Measurements from ENCODE around the gene PCDH18.
"Not testable (repeated sequence)": the region's sequence is repeated elsewhere in the genome, so short reads cannot be mapped to it uniquely, and the experiment has no call there.

The PCDH18 gene

GRCh38 chr4:137529432-137529831 lies 2.9 kb downstream of the PCDH18 start:
- Histone ChIP-seq H3K27ac (ENCODE audit: low read depth, low read length, severe bottlenecking) (no peak overlapping the region), H3K36me3 (ENCODE audit: control insufficient read depth, insufficient read depth, low read length) (peaks cover 49% of the 10 kb centered on the region), H3K4me3 (ENCODE audit: extremely low read depth, insufficient read depth, low read length, poor library complexity, severe bottlenecking) (peak overlapping the region; percentile 76), H3K4me1 (ENCODE audit: control insufficient read depth, insufficient read depth, low read length, poor library complexity, severe bottlenecking) (peaks cover 13% of the 10 kb centered on the region), H3K9me3 (ENCODE audit: control insufficient read depth, low read length) (no peaks in the 10 kb centered on the region)
- 28 to 47% methylated on average over 2 to 4 of the region's 5 CpGs for WGBS, 2 experiments (ENCODE audit: insufficient coverage in 2 of 2)

DNA sequence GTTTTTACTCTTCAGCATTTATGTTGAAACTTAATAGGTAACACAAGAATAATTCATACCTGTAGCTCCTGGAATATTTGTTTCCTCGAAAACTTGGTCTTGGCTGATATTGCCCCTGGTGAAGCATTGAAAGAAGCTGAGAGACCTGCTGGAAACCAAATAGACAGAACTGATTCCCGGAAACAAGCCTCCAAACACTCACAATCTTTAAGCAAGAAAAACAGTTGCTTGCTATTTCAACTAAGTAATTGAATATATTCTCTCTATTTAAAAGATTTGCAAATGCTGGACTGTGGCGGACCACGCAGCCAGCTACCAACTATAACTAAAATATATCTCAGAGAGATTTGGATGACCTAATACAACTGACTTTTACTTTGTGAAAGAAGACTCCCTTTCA lies 3.6 kb downstream of the PCDH18 start:
- no peak overlapping the region for H3K27ac ChIP-seq (ENCODE audit: low read depth, low read length, severe bottlenecking)
- H3K4me1 ChIP-seq (ENCODE audit: control insufficient read depth, insufficient read depth, low read length, poor library complexity, severe bottlenecking), result peaks cover 7% of the 10 kb centered on the region
- WGBS, 2 experiments (ENCODE audit: insufficient coverage in 2 of 2), result 67% methylated on average over 1 of the region's 4 CpGs; no CpG with 5 or more reads in 1 of the 2 experiments
- no peaks in the 10 kb centered on the region for H3K9me3 ChIP-seq (ENCODE audit: control insufficient read depth, low read length)
- peaks cover 54% of the 10 kb centered on the region for H3K36me3 ChIP-seq (ENCODE audit: control insufficient read depth, insufficient read depth, low read length)
- H3K4me3 ChIP-seq (ENCODE audit: extremely low read depth, insufficient read depth, low read length, poor library complexity, severe bottlenecking), result peak overlapping the region; percentile 76

GRCh38 chr4:137526681-137527080 lies 5.6 kb downstream of the PCDH18 start:
- peaks cover 59% of the 10 kb centered on the region for H3K36me3 ChIP-seq (ENCODE audit: control insufficient read depth, insufficient read depth, low read length)
- no peak overlapping the region for H3K4me3 ChIP-seq (ENCODE audit: extremely low read depth, insufficient read depth, low read length, poor library complexity, severe bottlenecking)
- H3K9me3 ChIP-seq (ENCODE audit: control insufficient read depth, low read length), result no peaks in the 10 kb centered on the region
- H3K4me1 ChIP-seq (ENCODE audit: control insufficient read depth, insufficient read depth, low read length, poor library complexity, severe bottlenecking), result no peaks in the 10 kb centered on the region
- no peak overlapping the region for H3K27ac ChIP-seq (ENCODE audit: low read depth, low read length, severe bottlenecking)

DNA sequence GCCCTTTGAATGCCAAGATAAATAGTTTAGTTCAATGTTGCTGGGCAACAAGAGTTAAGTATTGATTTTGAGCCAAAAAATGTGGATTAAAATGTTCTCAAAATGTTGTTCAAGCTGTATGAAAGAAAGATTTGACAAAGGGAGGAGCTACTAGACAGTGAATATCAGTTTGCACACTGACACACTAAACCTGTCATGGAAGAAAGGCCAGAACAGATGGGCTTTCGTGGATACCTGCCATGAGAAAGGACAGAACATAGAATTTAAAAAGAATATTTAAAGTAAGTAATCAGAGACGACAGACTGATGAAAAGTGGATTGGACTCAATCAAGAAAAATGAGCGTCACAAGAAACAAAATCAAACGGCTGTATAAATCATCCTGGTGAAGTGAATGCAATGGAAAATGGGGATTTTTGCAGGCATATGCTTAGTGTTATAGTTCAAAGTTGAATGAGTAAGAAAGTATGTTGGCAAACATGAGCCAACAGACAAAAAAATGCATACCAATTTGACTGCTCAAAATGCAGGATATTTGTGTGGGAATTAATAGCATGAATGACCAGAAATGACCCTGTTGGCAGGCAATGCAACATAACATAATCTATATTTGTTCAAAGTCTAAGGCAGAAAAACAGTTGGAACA lies 7.4 kb downstream of the PCDH18 start:
- H3K9me3 ChIP-seq (ENCODE audit: control insufficient read depth, low read length), result no peaks in the 10 kb centered on the region
- peaks cover 63% of the 10 kb centered on the region for H3K36me3 ChIP-seq (ENCODE audit: control insufficient read depth, insufficient read depth, low read length)
- WGBS, 2 experiments (ENCODE audit: insufficient coverage in 2 of 2), result 92 to 97% methylated on average over 3 to 4 of the region's 4 CpGs
- H3K27ac ChIP-seq (ENCODE audit: low read depth, low read length, severe bottlenecking), result no peak overlapping the region
- H3K4me3 ChIP-seq (ENCODE audit: extremely low read depth, insufficient read depth, low read length, poor library complexity, severe bottlenecking), result no peak overlapping the region
- H3K4me1 ChIP-seq (ENCODE audit: control insufficient read depth, insufficient read depth, low read length, poor library complexity, severe bottlenecking), result no peaks in the 10 kb centered on the region

DNA sequence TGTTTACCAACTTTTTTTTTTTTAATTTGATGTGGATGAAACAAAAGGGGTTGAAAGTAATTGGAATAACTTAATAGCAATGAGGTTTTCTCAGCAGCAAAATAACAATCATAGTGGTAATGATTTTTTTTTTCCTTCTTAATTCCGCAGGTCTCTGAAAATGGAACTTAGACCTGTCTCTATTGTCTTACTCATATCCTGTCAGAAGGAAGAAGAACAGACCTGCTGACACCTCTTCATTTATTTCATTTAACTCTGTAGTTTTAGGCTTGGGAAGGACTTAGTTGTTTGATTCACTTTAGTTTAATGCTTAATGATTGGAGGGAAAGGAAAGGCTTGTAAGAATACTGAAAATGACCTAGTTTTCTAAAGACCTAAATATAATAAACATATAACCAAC lies 9.0 kb downstream of the PCDH18 start:
- Histone ChIP-seq H3K9me3 (ENCODE audit: control insufficient read depth, low read length) (no peaks in the 10 kb centered on the region), H3K4me3 (ENCODE audit: extremely low read depth, insufficient read depth, low read length, poor library complexity, severe bottlenecking) (no peak overlapping the region), H3K27ac (ENCODE audit: low read depth, low read length, severe bottlenecking) (no peak overlapping the region), H3K36me3 (ENCODE audit: control insufficient read depth, insufficient read depth, low read length) (peaks cover 52% of the 10 kb centered on the region), H3K4me1 (ENCODE audit: control insufficient read depth, insufficient read depth, low read length, poor library complexity, severe bottlenecking) (peaks cover 5% of the 10 kb centered on the region)
- no CpG with 5 or more reads among the region's 1 CpG for WGBS, 2 experiments (ENCODE audit: insufficient coverage in 2 of 2)

- 95 to 96% methylated on average over 8 of the region's 9 CpGs for WGBS, 2 experiments (ENCODE audit: insufficient coverage in 2 of 2)
These were observed 11.2 kb downstream of the PCDH18 start for GRCh38 chr4:137521053-137521452.

GRCh38 chr4:137519406-137519805 lies 12.9 kb downstream of the PCDH18 start:
- Histone ChIP-seq H3K4me3 (ENCODE audit: extremely low read depth, insufficient read depth, low read length, poor library complexity, severe bottlenecking) (no peak overlapping the region), H3K9me3 (ENCODE audit: control insufficient read depth, low read length) (no peaks in the 10 kb centered on the region), H3K4me1 (ENCODE audit: control insufficient read depth, insufficient read depth, low read length, poor library complexity, severe bottlenecking) (peaks cover 5% of the 10 kb centered on the region), H3K27ac (ENCODE audit: low read depth, low read length, severe bottlenecking) (peak overlapping the region; percentile 34), H3K36me3 (ENCODE audit: control insufficient read depth, insufficient read depth, low read length) (peaks cover 20% of the 10 kb centered on the region)
- WGBS, 2 experiments (ENCODE audit: insufficient coverage in 2 of 2), result 71 to 100% methylated on average over 1 of the region's 2 CpGs

More at GRCh38 chr4:137521053-137521452, 11.2 kb downstream of the PCDH18 start:
- Histone ChIP-seq H3K9me3 (ENCODE audit: control insufficient read depth, low read length) (no peaks in the 10 kb centered on the region), H3K27ac (ENCODE audit: low read depth, low read length, severe bottlenecking) (no peak overlapping the region), H3K4me1 (ENCODE audit: control insufficient read depth, insufficient read depth, low read length, poor library complexity, severe bottlenecking) (peaks cover 5% of the 10 kb centered on the region), H3K4me3 (ENCODE audit: extremely low read depth, insufficient read depth, low read length, poor library complexity, severe bottlenecking) (no peak overlapping the region), H3K36me3 (ENCODE audit: control insufficient read depth, insufficient read depth, low read length) (peaks cover 32% of the 10 kb centered on the region)

GRCh38 chr4:137517323-137517722 lies 15.0 kb downstream of the PCDH18 start:
- not testable (repeated sequence) for H3K4me3 ChIP-seq (ENCODE audit: extremely low read depth, insufficient read depth, low read length, poor library complexity, severe bottlenecking); H3K4me1 ChIP-seq (ENCODE audit: control insufficient read depth, insufficient read depth, low read length, poor library complexity, severe bottlenecking); H3K27ac ChIP-seq (ENCODE audit: low read depth, low read length, severe bottlenecking); H3K9me3 ChIP-seq (ENCODE audit: control insufficient read depth, low read length)
- 92% methylated on average over 2 of the region's 3 CpGs; no CpG with 5 or more reads in 1 of the 2 experiments for WGBS, 2 experiments (ENCODE audit: insufficient coverage in 2 of 2)
- H3K36me3 ChIP-seq (ENCODE audit: control insufficient read depth, insufficient read depth, low read length), result peaks cover 11% of the 10 kb centered on the region

- no peak overlapping the region for H3K27ac ChIP-seq (ENCODE audit: low read depth, low read length, severe bottlenecking)
- H3K36me3 ChIP-seq (ENCODE audit: control insufficient read depth, insufficient read depth, low read length), result no peaks in the 10 kb centered on the region
- no peak overlapping the region for H3K4me3 ChIP-seq (ENCODE audit: extremely low read depth, insufficient read depth, low read length, poor library complexity, severe bottlenecking)
- WGBS, 2 experiments (ENCODE audit: insufficient coverage in 2 of 2), result 100% methylated on average over 1 of the region's 3 CpGs; no CpG with 5 or more reads in 1 of the 2 experiments
- peaks cover 5% of the 10 kb centered on the region for H3K4me1 ChIP-seq (ENCODE audit: control insufficient read depth, insufficient read depth, low read length, poor library complexity, severe bottlenecking)
- no peaks in the 10 kb centered on the region for H3K9me3 ChIP-seq (ENCODE audit: control insufficient read depth, low read length)
These were observed 17.7 kb downstream of the PCDH18 start for GRCh38 chr4:137514406-137515111.

DNA sequence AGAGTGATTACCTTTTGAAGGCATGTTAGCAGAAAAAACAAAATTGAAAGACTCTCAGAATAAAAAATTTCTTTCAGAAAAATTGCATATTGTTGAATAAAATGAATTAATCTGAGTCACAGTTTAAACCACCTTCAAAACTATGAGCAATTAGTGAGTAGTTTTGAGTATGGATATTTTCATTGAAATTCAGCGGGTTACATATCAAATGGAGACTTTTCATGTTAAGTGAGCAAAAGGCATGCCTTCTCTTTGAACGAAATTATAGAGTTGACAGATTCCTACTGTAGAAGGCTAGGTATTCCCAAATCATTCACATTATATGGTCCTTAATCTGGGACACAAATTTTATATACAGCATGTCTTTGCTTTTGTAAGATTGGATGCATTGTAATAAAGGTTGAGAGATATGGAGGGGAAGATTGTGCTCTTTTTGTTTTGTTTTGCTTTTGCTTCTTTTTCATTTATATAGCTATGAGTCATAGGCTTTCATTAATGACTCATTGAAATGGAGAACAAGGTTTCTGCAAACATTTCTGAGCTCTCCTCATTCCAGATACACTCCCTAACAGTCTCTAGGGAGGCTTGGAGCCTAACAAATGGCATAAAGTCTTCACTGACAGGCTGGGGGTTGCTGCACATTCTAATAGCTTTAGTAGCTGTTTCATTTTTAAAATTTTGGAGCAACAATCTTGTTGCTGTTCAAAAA lies 21.6 kb downstream of the PCDH18 start:
- Histone ChIP-seq H3K36me3 (ENCODE audit: control insufficient read depth, insufficient read depth, low read length) (no peaks in the 10 kb centered on the region), H3K4me1 (ENCODE audit: control insufficient read depth, insufficient read depth, low read length, poor library complexity, severe bottlenecking) (no peaks in the 10 kb centered on the region), H3K27ac (ENCODE audit: low read depth, low read length, severe bottlenecking) (peak overlapping the region; percentile 59), H3K4me3 (ENCODE audit: extremely low read depth, insufficient read depth, low read length, poor library complexity, severe bottlenecking) (no peak overlapping the region), H3K9me3 (ENCODE audit: control insufficient read depth, low read length) (no peaks in the 10 kb centered on the region)
- WGBS, 2 experiments (ENCODE audit: insufficient coverage in 2 of 2), result 14% methylated on average over 1 of the region's 2 CpGs; no CpG with 5 or more reads in 1 of the 2 experiments

Data from mesodermal cell (in vitro differentiated cells).